GM19463 (cell line): ENCODE measurements around the gene LHX1.

Experiments used
- ATAC-seq: cut with Tn5 transposase; IDR thresholded peaks from one replicate; pipeline ENCODE4 v1.9.1; 2021; ENCODE audit warnings: mild to moderate bottlenecking, moderate library complexity; ENCODE audit not compliant: unreplicated experiment

The LHX1 gene

GRCh38 chr17:36921095-36921851 is 16.0 kb upstream of the LHX1 start:
- ATAC-seq: no peak

GRCh38 chr17:36922175-36922574 is 15.1 kb upstream of the LHX1 start:
- no peak for ATAC-seq

GRCh38 chr17:36923814-36924221 is 13.5 kb upstream of the LHX1 start:
- no peak for ATAC-seq

- ATAC-seq: no peak
These were observed 11.0 kb upstream of the LHX1 start for GRCh38 chr17:36926226-36926625.

GRCh38 chr17:36926701-36927100 is 10.6 kb upstream of the LHX1 start:
- ATAC-seq: no peak

- ATAC-seq: no peak
These were observed 8.6 kb upstream of the LHX1 start for GRCh38 chr17:36928471-36929345.

GRCh38 chr17:36929851-36930582 is 7.3 kb upstream of the LHX1 start:
- ATAC-seq: no peak

- ATAC-seq: no peak
These were observed 6.7 kb upstream of the LHX1 start for GRCh38 chr17:36930583-36930900.

GRCh38 chr17:36931096-36931696 is 6.1 kb upstream of the LHX1 start:
- no peak for ATAC-seq

GRCh38 chr17:36931697-36932382 is 5.4 kb upstream of the LHX1 start:
- ATAC-seq: no peak

- no peak for ATAC-seq
These were observed 4.9 kb upstream of the LHX1 start for GRCh38 chr17:36932383-36932693.

GRCh38 chr17:36932694-36933511 is 4.4 kb upstream of the LHX1 start:
- no peak for ATAC-seq

GRCh38 chr17:36933512-36934143 is 3.6 kb upstream of the LHX1 start:
- ATAC-seq: no peak

GRCh38 chr17:36934144-36934691 is 3.1 kb upstream of the LHX1 start:
- ATAC-seq: no peak

GRCh38 chr17:36934692-36935630 is 2.3 kb upstream of the LHX1 start:
- ATAC-seq: no peak

GRCh38 chr17:36935671-36936454 is 1.4 kb upstream of the LHX1 start:
- no peak for ATAC-seq

GRCh38 chr17:36936455-36937000 is 747 bp upstream of the LHX1 start:
- ATAC-seq: no peak
